Measurements from ENCODE around the gene CDH26.

- TF ChIP-seq CTCF (IDR thresholded peaks at IDR 0.05; ENCODE audit: low read length), result no peak
- no peak for TF ChIP-seq EZH2phosphoT487 (IDR thresholded peaks at IDR 0.05; ENCODE audit: low read length)
- no peak for TF ChIP-seq EZH2 (optimal IDR thresholded peaks at IDR 0.05; ENCODE audit: low read depth, low read length)
Observed at GRCh38 chr20:60026010-60026409, 67.8 kb downstream of the CDH26 start.
